Measurements from ENCODE around the gene LARP6. TPM values are rescaled to one million over a fixed set of nuclear protein-coding genes. Genes with fewer than 3 reads are reported as not detected.

The LARP6 gene
- total RNA-seq, 1 donor from 2014 or later = 20.5 TPM

GRCh38 chr15:70799667-70800450, 54.1 kb downstream of the LARP6 start:
- no peak for TF ChIP-seq CTCF (conservative IDR thresholded peaks at IDR 0.05)
- no peaks in the 10 kb centered on the region for H3K9me3 Mint-ChIP-seq
- H3K4me3 Mint-ChIP-seq = no peak overlapping the region
- no peaks in the 10 kb centered on the region for H3K36me3 Mint-ChIP-seq (ENCODE audit: low read depth)
- DNase-seq (ENCODE audit: low read depth, low spot score) = no peak
- no peak overlapping the region for H3K27ac Mint-ChIP-seq (ENCODE audit: unreplicated experiment)
- H3K27me3 Mint-ChIP-seq (ENCODE audit: low read depth) = no peaks in the 10 kb centered on the region
- H3K4me1 Mint-ChIP-seq = peaks cover 10% of the 10 kb centered on the region

GRCh38 chr15:70797464-70797863, 56.5 kb downstream of the LARP6 start:
- H3K27ac Mint-ChIP-seq (ENCODE audit: unreplicated experiment) = no peak overlapping the region
- no peaks in the 10 kb centered on the region for H3K27me3 Mint-ChIP-seq (ENCODE audit: low read depth)
- TF ChIP-seq CTCF (conservative IDR thresholded peaks at IDR 0.05) = no peak
- no peaks in the 10 kb centered on the region for H3K36me3 Mint-ChIP-seq (ENCODE audit: low read depth)
- no peak overlapping the region for H3K4me3 Mint-ChIP-seq
- no peaks in the 10 kb centered on the region for H3K9me3 Mint-ChIP-seq
- peaks cover 10% of the 10 kb centered on the region for H3K4me1 Mint-ChIP-seq
- DNase-seq (ENCODE audit: low read depth, low spot score) = no peak

- H3K36me3 Mint-ChIP-seq (ENCODE audit: low read depth) = no peaks in the 10 kb centered on the region
- peaks cover 10% of the 10 kb centered on the region for H3K4me1 Mint-ChIP-seq
- no peak for DNase-seq (ENCODE audit: low read depth, low spot score)
- no peaks in the 10 kb centered on the region for H3K9me3 Mint-ChIP-seq
- no peak overlapping the region for H3K27ac Mint-ChIP-seq (ENCODE audit: unreplicated experiment)
- TF ChIP-seq CTCF (conservative IDR thresholded peaks at IDR 0.05) = no peak
- no peak overlapping the region for H3K4me3 Mint-ChIP-seq
- no peaks in the 10 kb centered on the region for H3K27me3 Mint-ChIP-seq (ENCODE audit: low read depth)
Measured at GRCh38 chr15:70796516-70797310, 57.2 kb downstream of the LARP6 start.

GRCh38 chr15:70795311-70795665, 58.7 kb downstream of the LARP6 start:
- H3K4me3 Mint-ChIP-seq = no peak overlapping the region
- no peaks in the 10 kb centered on the region for H3K9me3 Mint-ChIP-seq
- no peak overlapping the region for H3K27ac Mint-ChIP-seq (ENCODE audit: unreplicated experiment)
- peaks cover 7% of the 10 kb centered on the region for H3K4me1 Mint-ChIP-seq
- TF ChIP-seq CTCF (conservative IDR thresholded peaks at IDR 0.05) = no peak
- DNase-seq (ENCODE audit: low read depth, low spot score) = no peak
- no peaks in the 10 kb centered on the region for H3K27me3 Mint-ChIP-seq (ENCODE audit: low read depth)
- no peaks in the 10 kb centered on the region for H3K36me3 Mint-ChIP-seq (ENCODE audit: low read depth)

GRCh38 chr15:70794596-70795310, 59.2 kb downstream of the LARP6 start:
- TF ChIP-seq CTCF (conservative IDR thresholded peaks at IDR 0.05) = no peak
- Mint-ChIP-seq H3K27me3 (ENCODE audit: low read depth) (no peaks in the 10 kb centered on the region), H3K4me1 (peaks cover 2% of the 10 kb centered on the region), H3K4me3 (no peak overlapping the region), H3K36me3 (ENCODE audit: low read depth) (no peaks in the 10 kb centered on the region), H3K27ac (ENCODE audit: unreplicated experiment) (no peak overlapping the region), H3K9me3 (no peaks in the 10 kb centered on the region)
- no peak for DNase-seq (ENCODE audit: low read depth, low spot score)
